C4-2B (cell line): ENCODE measurements around the gene NEO1.

Experiments used
- H3K27ac ChIP-seq: fragments of 450-650 bp; 2 replicates; pipeline ENCODE4 v1.5.1; 2017
- CTCF ChIP-seq: fragments of 450-650 bp; conservative IDR thresholded peaks from 2 replicates; pipeline ENCODE4 v1.5.1; 2017; ENCODE audit warnings: mild to moderate bottlenecking
- ZFX ChIP-seq: fragments of 450-650 bp; IDR thresholded peaks from 2 replicates; pipeline ENCODE4 v1.6.1; 2017

The NEO1 gene

DNA sequence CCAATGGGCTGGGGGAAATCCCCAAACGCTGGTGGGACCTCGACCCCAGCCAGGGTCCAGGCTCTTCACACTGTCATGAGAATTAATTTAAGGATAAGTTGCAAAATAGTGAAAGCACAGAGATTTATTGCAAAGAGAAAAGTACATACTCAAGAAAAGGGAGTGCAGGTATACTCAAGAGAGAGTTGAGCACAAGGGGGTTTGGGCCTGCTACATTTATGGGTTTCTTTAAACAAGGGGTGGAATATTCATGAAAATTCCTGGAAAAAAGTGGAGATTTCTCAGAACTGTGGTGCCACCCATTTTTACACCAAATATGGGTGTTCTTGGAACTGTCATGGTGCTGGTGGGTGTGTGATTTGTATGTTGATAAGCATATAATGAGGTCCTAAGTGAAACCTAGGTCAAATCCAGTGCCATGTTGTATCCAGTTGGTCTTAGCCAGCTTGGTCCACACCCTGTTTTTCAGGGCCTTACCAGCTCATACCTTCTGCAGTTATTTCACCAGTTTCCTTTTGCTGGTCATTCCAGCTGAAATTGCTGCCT lies 32.6 kb upstream of the NEO1 start:
- no peak overlapping the region for H3K27ac ChIP-seq
- TF ChIP-seq CTCF = no peak
- TF ChIP-seq ZFX = no peak

DNA sequence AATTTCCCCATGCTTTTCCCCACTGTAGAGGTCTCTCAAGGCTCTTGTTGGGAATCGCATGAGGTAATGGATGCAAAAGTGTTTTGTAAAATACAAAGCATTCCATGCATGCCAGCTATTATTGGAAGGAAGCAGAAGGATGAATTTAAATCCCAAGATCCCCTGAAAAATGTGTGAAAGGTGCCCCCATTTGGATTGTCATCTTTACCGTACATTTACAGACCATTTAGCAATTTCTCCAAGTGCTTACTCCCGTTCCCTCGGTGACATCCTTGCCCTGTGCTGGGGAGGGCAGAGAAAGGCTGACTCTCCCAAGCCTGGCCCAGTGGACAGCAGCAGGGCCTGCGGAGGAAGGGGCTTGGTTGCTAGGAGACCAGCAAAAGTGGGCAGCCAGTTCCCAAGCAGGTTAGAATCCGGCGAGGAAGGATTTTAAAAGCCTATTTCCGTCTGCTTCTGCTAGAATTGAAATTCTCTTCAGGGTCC lies 31.1 kb upstream of the NEO1 start:
- H3K27ac ChIP-seq = no peak overlapping the region
- TF ChIP-seq ZFX (no peak), CTCF (no peak)

DNA sequence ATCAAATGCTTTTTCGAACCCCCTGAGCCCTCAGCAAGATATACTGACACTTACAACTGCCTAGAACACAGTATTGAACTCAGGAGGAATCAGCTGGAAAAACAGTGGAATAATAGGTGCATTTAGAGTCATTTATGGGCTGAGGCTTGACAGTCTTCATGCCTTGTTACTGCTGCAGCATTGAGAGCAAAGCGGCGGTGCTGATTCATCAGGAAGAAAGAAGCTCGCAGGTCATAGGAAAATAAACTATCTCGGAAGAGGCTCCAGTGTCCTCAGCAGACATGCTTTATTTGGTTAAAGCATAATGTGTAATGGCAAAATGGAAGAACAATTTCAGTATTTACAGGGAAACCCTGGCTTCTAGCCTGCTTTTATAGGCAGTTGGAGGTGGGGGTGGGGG lies 30.1 kb upstream of the NEO1 start:
- no peak overlapping the region for H3K27ac ChIP-seq
- TF ChIP-seq ZFX = no peak
- TF ChIP-seq CTCF = no peak

DNA sequence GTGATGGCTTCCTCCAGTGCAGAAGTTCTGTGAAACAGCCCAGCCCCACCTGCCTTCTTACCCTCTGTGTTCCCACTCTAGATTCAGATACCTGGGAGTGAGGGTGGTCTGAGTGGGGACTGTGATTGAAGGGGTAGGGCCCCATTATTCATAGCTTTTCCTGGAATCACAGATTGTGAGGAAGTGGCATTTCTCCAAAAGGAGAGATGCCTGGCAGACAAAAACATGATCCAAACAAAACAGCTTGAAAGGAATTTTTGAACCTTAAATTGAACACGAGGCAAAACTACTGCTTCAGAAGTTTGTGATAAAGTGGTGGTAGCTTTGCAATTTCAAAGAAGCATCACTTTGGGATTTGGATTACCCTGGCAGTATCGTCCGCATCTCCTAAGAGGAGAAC lies 29.2 kb upstream of the NEO1 start:
- TF ChIP-seq ZFX = no peak
- TF ChIP-seq CTCF = no peak
- H3K27ac ChIP-seq = no peak overlapping the region

DNA sequence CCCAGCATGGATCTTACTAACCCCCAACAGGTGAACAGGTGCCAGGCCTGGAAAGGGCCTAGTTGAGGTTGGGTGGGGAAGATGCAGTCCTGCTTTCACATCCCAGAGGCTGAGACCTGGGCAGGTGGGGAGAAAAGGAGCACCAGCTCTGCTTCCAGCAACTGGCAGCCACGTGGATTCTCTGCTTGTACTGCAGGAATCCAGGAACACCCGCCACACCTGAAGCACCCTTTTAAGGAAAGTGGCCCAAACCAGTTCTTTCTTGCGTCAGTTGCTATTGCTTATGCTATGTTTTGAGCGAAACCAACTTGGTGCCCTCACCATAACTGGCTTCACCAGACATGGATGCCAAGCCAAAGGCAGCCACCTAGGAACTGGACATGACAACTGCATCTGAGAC lies 28.1 kb upstream of the NEO1 start:
- no peak overlapping the region for H3K27ac ChIP-seq
- TF ChIP-seq CTCF = no peak
- no peak for TF ChIP-seq ZFX

- no peak overlapping the region for H3K27ac ChIP-seq
- TF ChIP-seq ZFX (no peak), CTCF (no peak)
Observed at GRCh38 chr15:73026511-73027054, 25.7 kb upstream of the NEO1 start.

- TF ChIP-seq CTCF = no peak
- TF ChIP-seq ZFX = no peak
- H3K27ac ChIP-seq = no peak overlapping the region
Observed at GRCh38 chr15:73028031-73028430, 24.2 kb upstream of the NEO1 start.
